GM12873 (cell line): ENCODE measurements around the gene SLC17A5.

Experiments
- TF ChIP-seq, protein P1 (sequence below): IDR thresholded peaks from 2 replicates; pipeline ENCODE4 v1.5.1; 2012; ENCODE audit warnings: low read depth, mild to moderate bottlenecking, moderate library complexity, low read length, control low read depth; ENCODE audit not compliant: insufficient read depth; ENCODE audit errors: missing control alignments

Gene SLC17A5

GRCh38 chr6:73694711-73695411, 41.1 kb upstream of the SLC17A5 start:
- TF ChIP-seq, protein P1, sequence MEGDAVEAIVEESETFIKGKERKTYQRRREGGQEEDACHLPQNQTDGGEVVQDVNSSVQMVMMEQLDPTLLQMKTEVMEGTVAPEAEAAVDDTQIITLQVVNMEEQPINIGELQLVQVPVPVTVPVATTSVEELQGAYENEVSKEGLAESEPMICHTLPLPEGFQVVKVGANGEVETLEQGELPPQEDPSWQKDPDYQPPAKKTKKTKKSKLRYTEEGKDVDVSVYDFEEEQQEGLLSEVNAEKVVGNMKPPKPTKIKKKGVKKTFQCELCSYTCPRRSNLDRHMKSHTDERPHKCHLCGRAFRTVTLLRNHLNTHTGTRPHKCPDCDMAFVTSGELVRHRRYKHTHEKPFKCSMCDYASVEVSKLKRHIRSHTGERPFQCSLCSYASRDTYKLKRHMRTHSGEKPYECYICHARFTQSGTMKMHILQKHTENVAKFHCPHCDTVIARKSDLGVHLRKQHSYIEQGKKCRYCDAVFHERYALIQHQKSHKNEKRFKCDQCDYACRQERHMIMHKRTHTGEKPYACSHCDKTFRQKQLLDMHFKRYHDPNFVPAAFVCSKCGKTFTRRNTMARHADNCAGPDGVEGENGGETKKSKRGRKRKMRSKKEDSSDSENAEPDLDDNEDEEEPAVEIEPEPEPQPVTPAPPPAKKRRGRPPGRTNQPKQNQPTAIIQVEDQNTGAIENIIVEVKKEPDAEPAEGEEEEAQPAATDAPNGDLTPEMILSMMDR = no peak

- TF ChIP-seq, protein P1 = no peak
Observed at GRCh38 chr6:73691512-73691911, 37.7 kb upstream of the SLC17A5 start.

DNA sequence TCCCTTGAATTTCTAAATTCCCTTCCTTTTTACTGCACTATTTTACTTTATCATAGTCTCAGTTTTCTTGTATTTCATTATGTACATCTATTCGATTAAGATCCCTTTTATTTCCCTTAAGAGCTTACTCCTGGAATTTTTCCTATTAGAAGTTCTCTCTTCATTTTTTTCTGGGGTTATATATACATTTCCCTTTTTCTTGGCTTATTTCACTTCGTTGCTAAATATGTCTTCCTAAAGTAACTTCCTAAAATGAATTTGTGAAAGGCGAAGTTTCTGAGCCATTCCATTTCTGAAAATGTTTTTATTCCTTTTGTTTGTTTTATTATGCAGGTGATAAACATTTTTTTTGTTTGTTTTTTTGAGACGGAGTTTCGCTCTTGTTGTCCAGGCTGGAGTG, 36.3 kb upstream of the SLC17A5 start:
- TF ChIP-seq, protein P1 = no peak

DNA sequence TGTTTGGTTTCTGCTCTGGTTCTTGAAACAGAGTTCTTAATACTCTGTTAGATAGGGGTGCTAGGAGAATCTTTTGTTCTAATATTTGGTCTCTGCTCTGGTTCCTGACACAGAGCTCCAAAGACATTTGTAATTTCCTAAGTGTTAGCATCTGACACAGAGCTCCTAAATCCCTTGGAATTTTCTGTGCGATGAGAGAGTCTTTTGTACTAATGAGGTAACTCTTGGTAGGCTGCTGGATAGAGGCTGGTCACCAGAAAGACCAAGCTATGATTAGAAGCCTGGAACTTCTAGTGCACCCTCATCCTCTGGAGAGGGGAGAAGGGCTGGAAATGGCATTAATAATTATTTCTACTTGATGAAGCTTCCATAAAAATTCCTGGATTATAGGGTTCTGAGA, 34.6 kb upstream of the SLC17A5 start:
- TF ChIP-seq, protein P1 = no peak

DNA sequence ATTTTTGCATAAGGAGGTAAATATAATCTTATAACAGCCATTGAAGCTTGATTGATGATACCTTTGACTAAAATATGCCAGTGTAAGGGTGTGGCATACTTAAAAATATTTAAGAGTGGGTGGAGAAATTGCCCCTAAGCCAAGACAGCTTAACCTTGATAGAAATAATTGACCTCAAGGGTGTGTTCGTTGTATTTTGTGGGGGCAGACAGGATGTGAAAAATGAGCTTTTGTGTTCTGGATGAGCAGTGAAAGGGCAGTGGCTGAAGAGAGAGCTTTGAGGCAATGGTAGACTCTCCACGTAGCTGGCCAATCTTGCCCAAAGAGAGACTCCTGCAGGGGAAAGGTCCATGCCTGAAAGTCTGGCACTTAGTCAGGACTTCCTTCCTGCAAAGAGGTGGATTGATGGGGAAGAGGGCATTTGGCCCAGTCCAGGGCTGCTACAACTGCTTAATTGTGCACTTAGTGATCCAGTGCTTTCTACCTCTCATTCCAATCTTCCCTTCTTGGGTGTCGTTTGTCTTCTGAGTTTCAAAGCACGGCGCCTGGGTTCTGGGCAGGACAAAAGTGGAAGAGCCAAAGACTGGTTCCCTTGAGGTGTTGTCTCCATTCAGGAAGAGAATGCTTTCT, 26.6 kb upstream of the SLC17A5 start:
- TF ChIP-seq, protein P1 = no peak

DNA sequence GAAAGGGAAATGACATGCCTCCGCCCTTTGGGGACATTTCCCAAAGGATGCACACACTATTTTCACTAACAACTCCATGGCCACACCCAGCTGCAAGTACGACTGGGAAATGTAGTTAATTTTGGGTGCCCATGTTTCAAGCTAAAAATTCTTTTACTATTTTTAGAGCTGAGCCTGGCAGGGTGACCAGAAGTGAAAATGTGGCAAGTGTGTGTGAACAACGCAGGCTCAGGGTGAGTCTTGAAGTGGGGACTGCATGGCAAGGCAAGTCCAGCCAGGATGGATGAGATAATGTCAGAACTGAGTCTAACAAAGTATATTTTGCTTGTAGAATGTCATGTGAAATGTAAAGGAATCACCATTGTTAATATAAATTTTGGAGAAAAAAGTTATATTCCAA, 25.2 kb upstream of the SLC17A5 start:
- TF ChIP-seq, protein P1 = no peak

DNA sequence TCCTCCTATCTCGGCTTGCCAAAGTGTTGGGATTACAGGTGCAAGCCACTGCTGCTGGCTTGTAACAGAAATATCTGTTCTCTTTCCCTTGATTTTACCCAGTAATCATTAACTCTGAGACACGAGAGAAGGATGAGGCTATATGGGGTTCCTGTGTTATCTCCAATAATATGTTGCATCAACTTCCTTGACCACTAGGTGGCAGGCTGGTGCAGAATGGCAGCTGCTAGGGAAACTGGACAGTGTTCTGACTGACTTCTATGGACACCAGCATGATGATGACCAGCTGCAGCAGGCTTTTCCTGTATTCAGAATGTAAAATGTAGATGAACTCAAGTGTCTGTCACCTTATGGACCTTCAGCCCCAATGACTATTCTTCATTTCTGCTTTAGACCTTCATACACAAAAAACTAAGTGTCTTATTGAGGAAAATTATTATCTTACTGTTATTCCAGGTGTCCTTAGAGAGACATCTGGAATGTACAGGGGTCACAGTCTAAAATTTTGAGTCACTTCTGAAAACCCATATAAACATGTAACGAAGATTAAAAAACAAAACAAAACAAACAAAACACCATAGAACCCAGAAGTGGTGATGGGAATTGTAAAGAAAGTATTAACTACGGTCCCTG, 21.8 kb upstream of the SLC17A5 start:
- TF ChIP-seq, protein P1 = peak; percentile 91
